ENCODE measurements around the gene PABPC3. TPM values are rescaled to one million over a fixed set of nuclear protein-coding genes. Genes with fewer than 3 reads are reported as not detected.

PABPC3 gene
- total RNA-seq: under 1 TPM; 0.28 to 0.34 TPM
- long read RNA-seq: 0 reads

DNA sequence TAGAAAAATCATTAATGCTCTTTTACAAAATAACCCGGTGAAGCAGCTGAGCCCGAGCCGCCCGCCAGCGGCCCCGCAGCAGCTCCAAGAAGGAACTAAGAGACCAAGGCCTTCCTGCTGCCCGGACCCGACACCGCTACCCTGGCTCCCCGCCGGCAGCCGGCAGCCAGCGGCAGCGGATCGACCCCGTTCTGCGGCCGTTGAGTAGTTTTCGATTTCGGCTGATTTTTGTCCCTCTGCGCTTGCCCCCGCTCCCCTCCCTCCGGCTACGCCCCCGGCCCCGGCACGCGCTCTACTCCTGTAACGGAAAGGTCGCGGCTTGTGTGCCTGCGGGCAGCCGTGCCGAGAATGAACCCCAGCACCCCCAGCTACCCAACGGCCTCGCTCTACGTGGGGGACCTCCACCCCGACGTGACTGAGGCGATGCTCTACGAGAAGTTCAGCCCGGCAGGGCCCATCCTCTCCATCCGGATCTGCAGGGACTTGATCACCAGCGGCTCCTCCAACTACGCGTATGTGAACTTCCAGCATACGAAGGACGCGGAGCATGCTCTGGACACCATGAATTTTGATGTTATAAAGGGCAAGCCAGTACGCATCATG lies at the start of gene PABPC3:
Gene PABPC3 (plus strand): TSS at position 286 of the 603 bp plus-strand sequence. CDS start 63 bp downstream, at position 349.
- intact Hi-C loops (cut with DNase I, micrococcal nuclease): no loop called here
- no peak for ATAC-seq
- DNase-seq: no peak

DNA sequence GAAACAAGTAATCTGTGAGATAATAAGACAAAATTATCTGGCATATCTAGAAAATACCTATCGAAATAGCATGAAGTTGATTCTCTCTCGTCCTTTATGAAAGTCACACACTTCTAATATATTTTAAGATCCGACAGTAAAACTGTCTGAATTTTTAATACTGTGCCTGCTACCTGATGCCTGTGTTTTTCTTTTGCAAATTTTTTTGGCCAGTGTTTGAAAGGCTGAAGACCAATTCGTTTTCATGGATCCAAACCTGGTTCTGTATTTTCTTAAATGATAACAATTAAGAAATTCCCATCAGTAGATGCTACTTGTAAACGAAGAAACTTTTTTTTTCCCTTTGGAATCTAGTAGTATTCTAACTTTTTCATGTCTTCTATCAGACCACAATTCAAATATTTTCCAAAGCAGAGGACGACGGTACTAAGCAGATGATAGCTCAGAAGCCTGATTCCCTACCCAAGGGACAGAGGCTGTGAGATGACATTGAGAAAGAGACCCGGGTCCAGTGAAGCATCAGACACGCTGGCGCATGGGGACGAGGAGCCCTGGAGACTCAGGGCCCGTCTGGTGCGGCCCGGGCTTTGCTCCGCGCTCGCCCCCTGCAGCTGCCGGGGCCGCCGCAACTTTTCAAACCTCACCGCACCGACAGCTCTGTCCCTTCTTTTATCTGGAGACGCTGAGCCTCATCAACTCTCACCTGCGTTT lies 49.5 kb upstream of the PABPC3 start:
- intact Hi-C loops (cut with DNase I, micrococcal nuclease): no loop called here
- ATAC-seq (no peak), DNase-seq (no peak)

DNA sequence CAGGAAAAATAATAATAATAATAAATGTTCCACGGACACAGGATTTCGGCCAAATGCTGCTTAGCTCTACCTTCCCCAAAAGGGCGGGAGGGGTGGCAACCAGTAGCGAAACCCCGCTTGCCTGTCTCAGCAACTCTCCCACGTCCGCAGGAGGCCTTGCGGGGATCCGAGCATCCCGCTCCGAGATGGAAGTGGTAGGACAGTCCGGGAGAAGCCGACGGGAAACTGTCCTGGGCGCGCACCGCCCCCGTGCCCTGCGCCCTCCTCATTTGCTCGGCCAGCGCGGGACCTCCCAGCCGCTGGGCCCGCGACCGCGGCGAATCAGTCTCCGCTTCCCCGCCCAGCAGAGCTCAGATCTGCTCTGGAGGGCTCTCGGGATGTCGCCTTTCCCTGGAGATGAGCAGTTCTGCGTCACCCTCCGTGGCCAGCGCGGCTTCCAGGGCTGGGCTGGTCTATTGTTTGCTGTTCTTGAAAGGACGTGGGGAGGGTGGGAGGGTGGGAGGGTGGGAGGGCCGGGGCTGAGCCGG lies 48.9 kb upstream of the PABPC3 start:
- intact Hi-C loops (cut with DNase I, micrococcal nuclease): no loop called here
- ATAC-seq (no peak), DNase-seq (no peak)

DNA sequence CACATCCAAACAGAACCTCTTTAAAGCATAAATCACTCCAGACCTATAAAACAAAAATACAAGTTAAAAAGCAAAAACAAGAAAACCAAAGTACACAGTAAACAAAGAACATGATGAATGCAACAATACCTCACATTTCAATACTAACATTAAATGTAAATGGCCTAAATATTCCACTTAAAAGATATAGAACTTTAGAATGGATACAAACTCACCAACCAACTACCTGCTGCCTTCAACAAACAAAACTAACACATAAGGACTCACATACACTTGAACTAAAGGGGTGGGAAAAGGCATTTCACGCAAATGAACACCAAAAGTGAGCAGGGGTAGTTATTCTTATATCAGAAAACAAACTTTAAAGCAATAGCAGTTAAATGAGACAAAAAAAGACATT lies 44.9 kb upstream of the PABPC3 start:
- no peak for DNase-seq
- intact Hi-C loops (cut with DNase I, micrococcal nuclease): no loop called here
- no peak for ATAC-seq

DNA sequence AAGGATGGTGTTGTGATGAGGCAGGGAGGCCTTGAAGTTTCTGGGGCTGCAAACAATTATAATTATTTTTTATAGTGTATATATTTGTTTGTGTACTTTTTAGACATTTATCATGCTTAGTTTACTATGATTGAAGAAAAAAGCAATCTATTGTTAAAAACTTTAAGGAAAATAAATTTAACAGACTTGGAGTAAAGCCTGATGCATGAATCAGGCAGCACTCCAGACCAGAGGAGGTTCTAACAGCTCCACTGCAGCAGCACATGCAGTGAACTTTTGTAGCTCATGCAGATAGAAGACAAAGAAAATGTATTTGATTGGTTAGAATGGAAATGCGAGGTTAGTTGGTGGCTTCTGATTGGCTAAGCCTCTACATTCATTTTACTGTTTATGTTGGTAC lies 36.8 kb upstream of the PABPC3 start:
- intact Hi-C loops (cut with DNase I, micrococcal nuclease): no loop called here
- ATAC-seq (no peak), DNase-seq (no peak)

DNA sequence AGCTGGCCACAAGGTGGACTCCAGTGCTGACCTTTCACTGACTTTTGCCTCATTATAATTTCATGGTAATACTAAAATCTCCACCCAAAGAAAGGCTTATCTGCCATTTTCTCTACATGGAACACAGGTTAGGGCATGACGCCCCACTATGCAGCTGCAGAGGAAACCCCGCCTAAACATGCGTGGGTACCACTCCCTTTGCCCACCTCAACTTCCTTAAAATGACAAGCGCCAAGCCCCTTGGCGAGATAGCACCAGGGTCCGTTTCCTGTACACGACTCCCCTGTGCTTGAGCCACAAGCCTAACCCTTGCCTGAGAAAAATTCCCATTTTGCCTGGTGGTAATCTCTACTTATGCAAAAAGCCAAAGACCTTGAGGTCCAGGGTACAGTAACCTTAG lies 36.0 kb upstream of the PABPC3 start:
- ATAC-seq: no peak
- intact Hi-C loops (cut with DNase I, micrococcal nuclease): no loop called here
- no peak for DNase-seq

DNA sequence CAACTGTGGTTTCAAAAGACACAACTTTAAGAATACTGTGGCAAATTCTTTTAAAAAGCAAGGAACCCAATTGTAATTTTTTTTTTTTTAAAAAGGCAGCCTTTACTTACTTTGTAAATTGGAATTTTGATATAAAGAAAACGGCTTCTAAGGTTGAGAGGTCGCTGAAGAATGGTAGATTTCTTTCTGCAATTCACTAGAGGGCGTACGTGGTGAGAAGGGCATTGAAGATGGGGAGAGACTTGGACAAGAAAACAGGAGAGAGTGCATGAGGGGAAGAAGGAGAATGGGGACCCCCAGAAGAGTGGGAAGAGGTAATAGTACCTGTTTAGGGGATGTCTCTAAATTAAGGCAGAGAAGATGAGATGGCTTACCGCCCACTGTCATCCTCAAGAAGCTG lies 33.5 kb upstream of the PABPC3 start:
- ATAC-seq (no peak), DNase-seq (no peak)
- intact Hi-C loops (cut with DNase I, micrococcal nuclease): no loop called here

DNA sequence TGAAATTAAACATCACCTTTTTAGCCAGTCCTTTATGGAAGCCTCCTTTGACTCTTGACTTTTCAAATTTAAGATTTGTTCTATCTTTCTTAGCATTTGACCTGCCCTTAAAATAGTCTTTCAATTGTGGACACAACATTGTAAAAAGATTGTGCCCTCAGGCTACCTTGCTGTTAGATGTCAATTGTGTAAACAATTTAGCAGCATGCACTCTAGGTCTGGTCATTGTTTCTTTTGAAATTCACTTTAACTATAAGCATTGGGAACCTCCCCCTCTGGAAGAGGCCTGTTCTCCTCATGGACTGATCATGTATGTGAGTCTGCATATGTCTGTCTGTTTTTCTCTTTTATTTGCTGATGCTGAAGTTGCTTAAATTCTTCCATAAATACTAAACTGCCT lies 31.5 kb upstream of the PABPC3 start:
- DNase-seq (no peak), ATAC-seq (no peak)
- intact Hi-C loops (cut with DNase I, micrococcal nuclease): no loop called here

DNA sequence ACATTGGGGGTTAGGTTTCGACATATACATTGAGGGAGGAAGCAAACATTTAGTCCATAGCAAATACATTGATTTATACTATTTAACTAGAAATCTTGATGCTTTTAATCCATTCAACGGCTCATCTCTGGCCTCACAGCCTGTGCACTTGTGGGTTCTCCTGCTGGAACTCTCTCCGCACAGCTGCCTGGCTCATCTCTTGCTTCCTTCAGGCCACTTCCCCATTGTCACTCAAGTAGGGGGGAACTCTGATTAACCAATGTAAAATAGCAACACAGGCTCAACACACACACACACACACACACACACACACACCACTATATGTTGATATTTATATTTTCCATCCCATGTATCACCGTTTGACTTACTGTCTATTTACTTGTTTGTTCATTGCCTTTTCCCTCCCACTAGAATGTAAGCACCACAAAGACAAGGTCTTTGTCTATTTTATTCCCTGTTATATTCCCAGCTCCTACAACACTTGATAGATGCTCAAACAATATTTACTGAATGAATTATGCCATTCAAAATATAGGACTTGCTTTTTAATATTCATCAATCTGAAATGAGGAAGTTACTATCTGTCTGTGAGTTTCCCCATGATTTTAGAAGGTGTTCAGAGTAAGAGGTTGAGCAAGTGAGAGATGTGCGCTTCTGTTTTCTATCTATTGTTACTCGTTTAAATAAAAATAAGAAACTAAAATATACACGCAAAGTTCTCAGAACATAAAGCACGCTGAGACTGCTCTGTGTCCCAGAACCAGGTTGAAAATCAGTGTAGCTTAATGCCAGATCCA lies 29.8 kb upstream of the PABPC3 start:
- intact Hi-C loops (cut with DNase I, micrococcal nuclease): no loop called here
- ATAC-seq (no peak), DNase-seq (no peak)

DNA sequence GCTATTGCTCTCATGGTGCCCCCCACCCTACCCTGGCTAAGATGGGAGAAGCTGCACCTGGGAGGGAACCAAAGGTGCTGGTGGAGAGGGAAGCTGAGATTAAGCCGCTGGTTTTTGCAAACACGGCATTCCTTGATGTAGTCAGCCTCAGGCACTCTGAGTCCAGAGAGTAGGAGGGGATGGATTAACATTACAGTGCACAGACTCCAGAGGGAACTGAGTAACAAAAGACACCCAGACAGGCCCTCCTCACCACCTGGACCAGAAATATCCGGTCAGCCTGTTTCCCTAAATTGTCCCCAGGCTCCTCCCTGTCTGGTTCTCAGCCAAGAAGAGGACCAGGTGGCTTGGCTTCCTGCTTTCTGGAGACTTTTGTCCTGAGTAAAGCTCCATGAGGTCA lies 28.9 kb upstream of the PABPC3 start:
- DNase-seq (no peak), ATAC-seq (no peak)
- intact Hi-C loops (cut with DNase I, micrococcal nuclease): no loop called here

DNA sequence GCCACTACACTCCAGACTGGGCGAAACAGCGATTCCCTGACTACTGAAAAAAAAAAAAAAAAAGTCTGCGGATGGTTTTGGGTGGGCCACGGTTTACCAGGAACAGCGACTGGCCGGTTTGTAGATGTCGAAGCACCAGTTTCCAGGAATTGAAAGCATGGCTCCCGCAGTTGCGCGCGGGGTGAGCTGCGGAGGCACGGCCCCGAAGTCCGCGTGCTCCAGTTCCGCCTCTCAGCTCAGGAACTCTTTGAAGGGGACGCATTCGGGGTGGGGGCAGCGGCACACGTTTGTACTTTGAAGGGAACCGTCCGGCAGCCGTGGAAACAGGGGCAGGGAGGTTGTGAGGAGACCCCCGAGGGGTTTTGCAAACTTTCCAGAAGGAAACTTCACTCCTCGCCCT lies 27.1 kb upstream of the PABPC3 start:
- ATAC-seq (no peak), DNase-seq (no peak)
- intact Hi-C loops (cut with DNase I, micrococcal nuclease): no loop called here

DNA sequence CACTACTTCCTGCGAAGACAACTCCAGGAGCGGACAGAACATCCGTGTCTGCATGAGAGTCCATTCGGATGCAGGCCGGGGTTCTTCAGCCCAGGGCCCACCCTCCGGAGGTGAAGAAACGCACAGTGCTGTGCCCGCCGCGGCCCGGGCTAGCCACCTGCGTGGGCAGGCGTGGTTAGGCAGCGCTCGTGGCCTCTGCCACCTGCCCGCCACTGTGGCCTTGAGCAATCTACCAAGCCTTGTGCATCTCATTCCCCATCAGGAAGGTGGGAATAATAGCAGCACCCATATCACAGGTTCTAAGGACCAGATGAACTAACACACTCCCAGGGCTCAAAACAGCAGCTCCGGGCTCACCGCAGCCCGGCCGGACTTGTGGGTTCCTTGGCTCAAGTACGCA lies 26.7 kb upstream of the PABPC3 start:
- intact Hi-C loops (cut with DNase I, micrococcal nuclease): no loop called here
- no peak for DNase-seq
- no peak for ATAC-seq

DNA sequence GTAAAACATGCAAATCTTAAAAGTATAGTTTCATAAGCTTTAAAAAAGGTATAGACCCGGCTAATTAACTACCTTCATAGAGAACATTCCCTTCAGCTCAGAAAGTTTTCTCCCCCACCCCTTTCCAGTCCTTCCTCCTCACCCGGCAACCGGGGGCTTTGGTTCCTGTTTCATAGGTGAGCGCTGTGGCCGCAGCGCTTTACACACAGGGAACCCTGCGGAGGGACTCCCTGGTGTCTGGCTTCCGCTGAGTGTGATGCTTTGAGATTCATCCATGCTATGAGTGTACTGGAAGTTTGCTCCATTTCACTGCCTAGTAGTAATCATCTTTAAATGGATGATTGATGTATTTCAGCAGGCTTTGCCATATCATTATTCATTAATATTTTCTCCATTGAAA lies 26.0 kb upstream of the PABPC3 start:
- no peak for DNase-seq
- ATAC-seq: no peak
- intact Hi-C loops (cut with DNase I, micrococcal nuclease): no loop called here

DNA sequence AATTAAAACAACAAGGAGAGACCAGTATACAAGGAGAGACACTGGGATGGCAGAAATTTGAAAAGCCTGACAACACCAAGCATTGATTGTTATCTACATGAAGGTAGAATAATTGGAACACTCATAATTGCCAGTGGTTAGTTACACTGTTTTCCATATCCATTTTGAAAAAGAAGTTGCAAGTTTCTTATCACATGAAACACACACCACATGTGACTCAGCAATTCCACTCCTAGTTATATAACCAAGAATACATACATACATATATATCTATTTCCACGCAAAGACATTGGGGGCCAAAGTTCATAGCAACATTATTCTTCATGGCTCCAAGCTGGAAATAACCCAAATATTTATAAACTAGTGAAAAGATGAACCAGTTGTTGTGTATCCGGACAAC lies 15.2 kb upstream of the PABPC3 start:
- DNase-seq (no peak), ATAC-seq (no peak)
- intact Hi-C loops (cut with DNase I, micrococcal nuclease): no loop called here

DNA sequence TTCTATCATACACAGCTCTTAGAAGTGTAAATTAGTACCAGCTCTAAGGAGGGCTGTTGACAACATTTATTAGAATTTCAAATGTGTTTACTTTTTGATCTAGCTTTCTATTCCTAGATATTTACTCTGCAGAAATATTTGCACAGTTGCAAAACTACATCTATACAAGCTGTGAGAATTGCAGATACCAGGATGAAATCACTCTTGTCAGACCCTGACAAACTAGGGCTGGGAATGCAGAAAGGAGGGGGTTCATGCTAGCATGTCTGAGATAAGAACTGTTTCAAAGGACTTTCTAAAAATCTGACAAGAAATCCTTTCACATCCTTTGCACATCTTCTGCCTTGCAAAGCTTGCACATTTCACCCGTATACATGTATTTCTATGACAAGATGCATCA lies 11.8 kb upstream of the PABPC3 start:
- intact Hi-C loops (cut with DNase I, micrococcal nuclease): no loop called here
- ATAC-seq (no peak), DNase-seq (no peak)

DNA sequence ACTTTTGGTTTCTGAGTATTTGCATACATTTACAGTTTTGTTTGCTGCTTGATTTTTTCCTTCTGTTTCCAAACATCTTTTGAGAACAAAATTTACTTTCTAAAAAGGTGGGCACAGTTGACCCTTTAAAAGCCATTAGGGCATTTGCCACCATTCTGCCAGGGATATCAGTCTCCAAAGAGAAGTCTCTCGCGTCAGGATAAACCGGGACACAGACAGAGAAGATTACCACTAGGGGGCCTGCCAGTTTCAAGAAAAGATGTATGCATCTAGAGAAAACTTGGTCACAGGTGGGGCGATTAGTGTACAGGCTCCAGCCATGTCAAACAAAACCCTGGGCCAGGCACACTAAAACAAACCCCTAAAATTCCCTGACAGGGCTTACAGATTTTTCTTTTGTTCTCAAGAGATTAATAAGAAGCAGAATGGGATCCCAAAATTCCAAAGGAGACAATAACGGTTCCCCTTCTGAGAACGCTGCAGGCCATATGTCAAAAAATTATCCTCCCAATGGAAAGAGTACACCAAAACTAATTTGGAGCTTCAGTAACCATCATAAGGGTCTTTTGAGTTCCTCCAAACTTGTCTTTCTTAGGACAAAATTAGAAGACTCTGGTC lies 10.7 kb upstream of the PABPC3 start:
- ATAC-seq (peak; percentile 46), DNase-seq (peak in 1 of 2 donors; percentile 15)
- intact Hi-C loops (cut with DNase I, micrococcal nuclease): no loop called here

DNA sequence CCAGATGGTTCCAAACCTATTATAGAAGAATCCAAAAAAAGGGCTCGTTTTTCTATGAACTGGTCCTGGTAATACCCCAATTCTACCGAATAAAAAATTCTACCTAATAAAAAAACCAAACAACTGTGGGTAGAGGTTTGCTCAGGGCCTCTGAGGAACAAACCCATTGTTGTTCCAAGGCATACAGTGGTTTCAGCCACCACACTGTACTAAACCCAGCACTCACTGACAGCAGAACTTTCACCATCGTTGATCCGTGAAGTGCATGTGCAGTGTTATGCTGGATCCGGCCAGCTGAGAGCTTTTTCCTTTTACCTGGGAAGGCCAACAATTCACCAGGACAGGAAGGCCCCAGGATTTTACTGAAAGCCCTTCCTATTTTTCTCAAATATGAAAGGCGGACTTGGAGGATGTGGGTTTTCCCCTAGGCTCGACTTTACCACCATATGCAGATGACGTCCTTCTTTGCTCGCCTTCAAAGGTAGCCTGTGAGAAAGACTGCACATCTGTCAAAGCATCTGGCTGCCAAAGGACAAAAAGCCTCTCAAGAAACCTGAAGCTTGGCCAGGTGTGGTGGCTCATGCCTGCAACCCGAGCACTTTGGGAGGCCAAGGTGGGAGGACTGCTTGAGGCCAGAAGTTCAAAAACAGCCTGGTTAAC lies 7.2 kb upstream of the PABPC3 start:
- intact Hi-C loops (cut with DNase I, micrococcal nuclease): no loop called here
- ATAC-seq: no peak
- DNase-seq: no peak

DNA sequence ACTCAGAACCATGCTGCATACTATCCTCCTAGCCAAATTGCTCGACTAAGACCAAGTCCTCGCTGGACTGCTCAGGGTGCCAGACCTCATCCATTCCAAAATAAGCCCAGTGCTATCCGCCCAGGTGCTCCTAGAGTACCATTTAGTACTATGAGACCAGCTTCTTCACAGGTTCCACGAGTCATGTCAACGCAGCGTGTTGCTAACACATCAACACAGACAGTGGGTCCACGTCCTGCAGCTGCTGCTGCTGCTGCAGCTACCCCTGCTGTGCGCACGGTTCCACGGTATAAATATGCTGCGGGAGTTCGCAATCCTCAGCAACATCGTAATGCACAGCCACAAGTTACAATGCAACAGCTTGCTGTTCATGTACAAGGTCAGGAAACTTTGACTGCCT lies 1.5 kb downstream of the PABPC3 start:
- ATAC-seq (no peak), DNase-seq (no peak)
- intact Hi-C loops (cut with DNase I, micrococcal nuclease): no loop called here

DNA sequence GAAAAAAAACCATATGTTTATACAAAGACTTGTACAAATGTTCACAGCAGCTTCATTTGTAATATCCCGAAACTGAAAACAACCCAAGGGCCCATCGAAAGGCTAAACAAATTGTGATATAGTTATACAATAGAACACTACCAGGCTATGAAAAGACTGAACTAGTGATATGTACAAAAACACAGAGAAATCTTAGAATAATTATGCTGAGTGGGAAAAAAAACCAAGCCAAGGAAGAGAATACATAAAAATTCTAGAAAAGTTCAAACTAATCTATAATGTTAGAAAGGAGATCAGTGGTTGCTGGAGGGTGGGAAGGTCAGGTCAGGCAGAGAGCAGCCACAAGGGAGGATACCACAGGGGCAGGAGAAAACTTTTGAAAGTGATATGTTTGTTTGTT lies 7.8 kb downstream of the PABPC3 start:
- no peak for ATAC-seq
- DNase-seq: no peak
- intact Hi-C loops (cut with DNase I, micrococcal nuclease): no loop called here
